Kidney tubule cell (primary cell): Measurements from ENCODE around the gene ELOVL6.
A peak's percentile ranks its signal among the peaks of the same experiment; 100 is the strongest.
"Not testable (repeated sequence)": the region's sequence is repeated elsewhere in the genome, so short reads cannot be mapped to it uniquely, and the experiment has no call there.

Experiments
- DNase-seq: peaks from one replicate; pipeline ENCODE4 v3.0.0-alpha.2; 2018; ENCODE audit warnings: low spot score

The ELOVL6 gene

GRCh38 chr4:110124711-110125110, 73.7 kb downstream of the ELOVL6 start:
- no peak for DNase-seq

GRCh38 chr4:110122201-110122600, 76.2 kb downstream of the ELOVL6 start:
- DNase-seq: no peak

GRCh38 chr4:110120506-110120905, 77.9 kb downstream of the ELOVL6 start:
- no peak for DNase-seq

GRCh38 chr4:110119880-110120279, 78.5 kb downstream of the ELOVL6 start:
- DNase-seq: peak; percentile 66

- peak; percentile 51 for DNase-seq
Observed at GRCh38 chr4:110119337-110119736, 79.1 kb downstream of the ELOVL6 start.

- no peak for DNase-seq
Observed at GRCh38 chr4:110112056-110112455, 86.4 kb downstream of the ELOVL6 start.

- no peak for DNase-seq
Observed at GRCh38 chr4:110109455-110109854, 89.0 kb downstream of the ELOVL6 start.

GRCh38 chr4:110108960-110109359, 89.5 kb downstream of the ELOVL6 start:
- no peak for DNase-seq

GRCh38 chr4:110108422-110108821, 90.0 kb downstream of the ELOVL6 start:
- DNase-seq: peak; percentile 66

GRCh38 chr4:110107866-110108265, 90.5 kb downstream of the ELOVL6 start:
- DNase-seq: no peak

- DNase-seq: peak; percentile 51
Observed at GRCh38 chr4:110106931-110107296, 91.5 kb downstream of the ELOVL6 start.

GRCh38 chr4:110104661-110105060, 93.8 kb downstream of the ELOVL6 start:
- no peak for DNase-seq

GRCh38 chr4:110099638-110100037, 98.8 kb downstream of the ELOVL6 start:
- no peak for DNase-seq

- peak; percentile 73 for DNase-seq
Observed at GRCh38 chr4:110096405-110096804, 102.0 kb downstream of the ELOVL6 start.

GRCh38 chr4:110092646-110093045, 105.8 kb downstream of the ELOVL6 start:
- no peak for DNase-seq

- peak; percentile 82 for DNase-seq
Observed at GRCh38 chr4:110091434-110092140, 106.8 kb downstream of the ELOVL6 start.

- DNase-seq: peak; percentile 71
Observed at GRCh38 chr4:110088670-110089069, 109.7 kb downstream of the ELOVL6 start.

- peak; percentile 85 for DNase-seq
Observed at GRCh38 chr4:110087070-110087708, 111.2 kb downstream of the ELOVL6 start.

- DNase-seq: peak; percentile 72
Observed at GRCh38 chr4:110085131-110085530, 113.3 kb downstream of the ELOVL6 start.

- no peak for DNase-seq
Observed at GRCh38 chr4:110084154-110084553, 114.3 kb downstream of the ELOVL6 start.

GRCh38 chr4:110078148-110078547, 120.3 kb downstream of the ELOVL6 start:
- not testable (repeated sequence) for DNase-seq

GRCh38 chr4:110076828-110077227, 121.6 kb downstream of the ELOVL6 start:
- DNase-seq: not testable (repeated sequence)

- DNase-seq: no peak
Observed at GRCh38 chr4:110075891-110076290, 122.5 kb downstream of the ELOVL6 start.
